Neural progenitor cell (in vitro differentiated cells): ENCODE data around the gene PLA2G3.

Experiments
- CTCF ChIP-seq: fragments of 200-600 bp; sonication (generic); IDR thresholded peaks from 2 replicates; pipeline ENCODE4 v1.5.1; 2017; ENCODE audit warnings: antibody characterized with exemption, mild to moderate bottlenecking
- EZH2 ChIP-seq: fragments of 200-600 bp; sonication (generic); IDR thresholded peaks from 2 replicates; pipeline ENCODE4 v1.6.1; 2017; ENCODE audit warnings: antibody characterized with exemption, mild to moderate bottlenecking, moderate library complexity
- EZH2phosphoT487 ChIP-seq: fragments of 200-600 bp; sonication (generic); IDR thresholded peaks from 2 replicates; pipeline ENCODE4 v1.6.1; 2017; ENCODE audit warnings: antibody characterized with exemption

GRCh38 chr22:31097941-31098631, 42.2 kb downstream of the PLA2G3 start:
- TF ChIP-seq EZH2phosphoT487 (no peak), EZH2 (no peak), CTCF (no peak)
